H1 (cell line): ENCODE data around the gene CCDC178. TPM values are rescaled to one million over a fixed set of nuclear protein-coding genes. Genes with fewer than 3 reads are reported as not detected.
"Not testable (repeated sequence)": the region's sequence is repeated elsewhere in the genome, so short reads cannot be mapped to it uniquely, and the experiment has no call there.

Source experiments
- CTCF ChIA-PET: fragments of 300-600 bp; sonication (Branson Sonifier 250); formaldehyde crosslinking; loops from one replicate; lab custom pipeline; 2021; ENCODE audit not compliant: partially characterized antibody; lab: Charles Lee
- POLR2A ChIA-PET: fragments of 300-600 bp; sonication (Branson Sonifier 250); formaldehyde crosslinking; loops from one replicate; lab custom pipeline; 2021; ENCODE audit warnings: inconsistent platforms; ENCODE audit not compliant: partially characterized antibody; lab: Charles Lee
- DNase-seq, 2 experiments: peaks; one replicate each; pipeline versions ENCODE4 v3.0.0 to v3.0.0-alpha.2; 2010 to 2022; ENCODE audit warnings: low spot score in 2 of 2, low read depth in 1 of 2, mixed read lengths in 1 of 2
- FAIRE-seq: peaks from 2 replicates; lab custom pipeline; 2011; peaks lifted over from hg19 to GRCh38; lab: Jason Lieb, UNC
- H2AFZ ChIP-seq: 2 replicates; pipeline ENCODE4 v1.8.1; 2012; ENCODE audit warnings: low read length, inconsistent platforms
- H2AK5ac ChIP-seq: 2 replicates; pipeline ENCODE4 v1.6.1; 2013; ENCODE audit warnings: low read depth, low read length
- H2BK120ac ChIP-seq: replicated peaks from 2 replicates; pipeline ENCODE3; 2013; ENCODE audit warnings: low read depth, low read length, inconsistent platforms
- H2BK12ac ChIP-seq: 2 replicates; pipeline ENCODE4 v1.6.1; 2013; ENCODE audit warnings: low read depth, low read length
- H2BK15ac ChIP-seq: 2 replicates; pipeline ENCODE4 v1.6.1; 2013; ENCODE audit warnings: low read length
- H2BK20ac ChIP-seq: 2 replicates; pipeline ENCODE4 v1.6.1; 2013; ENCODE audit warnings: low read length
- H2BK5ac ChIP-seq: 2 replicates; pipeline ENCODE4 v1.6.1; 2013; ENCODE audit warnings: low read depth, low read length
- H3K14ac ChIP-seq: 2 replicates; pipeline ENCODE4 v1.6.1; 2013; ENCODE audit warnings: inconsistent platforms; ENCODE audit not compliant: insufficient read length
- H3K18ac ChIP-seq: 2 replicates; pipeline ENCODE4 v1.6.1; 2013; ENCODE audit warnings: low read length; ENCODE audit errors: extremely low read depth
- H3K23ac ChIP-seq: 2 replicates; pipeline ENCODE4 v1.6.1; 2013; ENCODE audit warnings: inconsistent platforms; ENCODE audit not compliant: insufficient read length
- H3K23me2 ChIP-seq: 2 replicates; pipeline ENCODE4 v1.6.1; 2013; ENCODE audit warnings: low read depth, low read length
- H3K27ac ChIP-seq: 2 replicates; pipeline ENCODE4 v1.6.1; 2011; ENCODE audit warnings: low read depth, low read length, inconsistent platforms
- H3K27me3 ChIP-seq, 4 experiments: replicated peaks in 1 of 4; 1 replicate in 1 of 4; 2 replicates in 3 of 4; pipeline versions ENCODE4 v1.6.1 to v1.8.1; 2011 to 2013; ENCODE audit warnings: low read length in 3 of 4, mild to moderate bottlenecking in 3 of 4, inconsistent platforms in 2 of 4, mixed read lengths in 2 of 4, moderate library complexity in 1 of 4; ENCODE audit not compliant: control insufficient read depth in 3 of 4, insufficient read depth in 3 of 4; ENCODE audit errors: extremely low read depth in 1 of 4
- H3K36me3 ChIP-seq, 4 experiments: 2 replicates each; pipeline versions ENCODE4 v1.6.1 to v1.8.1; 2011 to 2013; ENCODE audit warnings: mild to moderate bottlenecking in 4 of 4, low read length in 3 of 4, moderate library complexity in 2 of 4, control low read depth in 1 of 4, inconsistent platforms in 1 of 4; ENCODE audit not compliant: insufficient read depth in 4 of 4, control insufficient read depth in 2 of 4
- H3K4ac ChIP-seq: replicated peaks from 2 replicates; pipeline ENCODE3; 2013; ENCODE audit warnings: low read length, low read depth, mixed read lengths, inconsistent platforms; ENCODE audit not compliant: insufficient read length
- H3K4me1 ChIP-seq, 4 experiments: replicated peaks in 1 of 4; 1 replicate in 1 of 4; 2 replicates in 3 of 4; pipeline versions ENCODE4 v1.6.1 to v1.8.1; 2011 to 2013; ENCODE audit warnings: low read length in 3 of 4, inconsistent platforms in 2 of 4, mixed read lengths in 1 of 4; ENCODE audit not compliant: insufficient read depth in 4 of 4, control insufficient read depth in 3 of 4
- H3K4me2 ChIP-seq, 2 experiments: 2 replicates each; pipeline versions ENCODE4 v1.6.1 to v1.8.1; 2011 to 2013; ENCODE audit warnings: low read depth in 2 of 2, low read length in 2 of 2, control low read depth in 1 of 2, inconsistent platforms in 1 of 2, mild to moderate bottlenecking in 1 of 2; ENCODE audit not compliant: insufficient read depth in 1 of 2
- H3K4me3 ChIP-seq, 4 experiments: fragments of 200-600, 300-600 bp in 1 of 4; sonication (generic), shearing (Covaris generic), sonication (Bioruptor Twin) in 1 of 4; 2 replicates each; pipeline versions ENCODE4 v1.5.1 to v1.8.1; 2011 to 2016; ENCODE audit warnings: low read length in 4 of 4, low read depth in 3 of 4, control low read depth in 2 of 4, inconsistent platforms in 2 of 4, mild to moderate bottlenecking in 2 of 4, mixed read lengths in 1 of 4, moderate library complexity in 1 of 4; ENCODE audit not compliant: insufficient read depth in 2 of 4; ENCODE audit errors: extremely low read depth in 1 of 4
- H3K56ac ChIP-seq: replicated peaks from 2 replicates; pipeline ENCODE3; 2013; ENCODE audit warnings: low read depth, mild to moderate bottlenecking, mixed read lengths, low read length, inconsistent platforms; ENCODE audit not compliant: insufficient read length
- H3K79me1 ChIP-seq: 2 replicates; pipeline ENCODE4 v1.6.1; 2013; ENCODE audit warnings: low read depth, low read length, control low read depth
- H3K79me2 ChIP-seq, 2 experiments: 2 replicates each; pipeline versions ENCODE4 v1.6.1 to v1.8.1; 2012 to 2013; ENCODE audit warnings: low read length in 2 of 2, mild to moderate bottlenecking in 2 of 2, inconsistent platforms in 1 of 2; ENCODE audit not compliant: insufficient read depth in 2 of 2, control insufficient read depth in 1 of 2
- H3K9ac ChIP-seq, 4 experiments: replicated peaks in 1 of 4; 1 replicate in 1 of 4; 2 replicates in 3 of 4; pipeline versions ENCODE4 v1.6.1 to v1.8.1; 2011 to 2013; ENCODE audit warnings: low read depth in 3 of 4, low read length in 3 of 4, control low read depth in 2 of 4, mild to moderate bottlenecking in 2 of 4, moderate library complexity in 2 of 4, inconsistent platforms in 1 of 4; ENCODE audit errors: extremely low read depth in 1 of 4
- H3K9me3 ChIP-seq, 2 experiments: 2 replicates each; pipeline versions ENCODE4 v1.6.1 to v1.8.1; 2012 to 2013; ENCODE audit warnings: mild to moderate bottlenecking in 2 of 2, moderate library complexity in 2 of 2, control low read depth in 1 of 2, inconsistent platforms in 1 of 2, low read depth in 1 of 2, low read length in 1 of 2, mixed read lengths in 1 of 2; ENCODE audit not compliant: insufficient read depth in 2 of 2
- H4K20me1 ChIP-seq, 2 experiments: replicated peaks in 1 of 2; 2 replicates each; pipeline versions ENCODE3 to v1.8.1; 2011 to 2013; ENCODE audit warnings: inconsistent platforms in 2 of 2, low read length in 2 of 2, mild to moderate bottlenecking in 1 of 2; ENCODE audit not compliant: insufficient read depth in 2 of 2, control insufficient read depth in 1 of 2
- H4K5ac ChIP-seq: 2 replicates; pipeline ENCODE4 v1.6.1; 2013; ENCODE audit warnings: low read length, low read depth, mixed read lengths, inconsistent platforms; ENCODE audit not compliant: insufficient read length
- H4K8ac ChIP-seq: 2 replicates; pipeline ENCODE4 v1.8.0; 2013; ENCODE audit warnings: mild to moderate bottlenecking, moderate library complexity, low read length, inconsistent platforms; ENCODE audit not compliant: insufficient read depth; ENCODE audit errors: extremely low read depth
- H4K91ac ChIP-seq: replicated peaks from 2 replicates; pipeline ENCODE3; 2013; ENCODE audit warnings: low read length, mixed read lengths, inconsistent platforms; ENCODE audit not compliant: insufficient read length
- WGBS, 2 experiments: shearing (Covaris generic) in 1 of 2; methylation state at CpG; one replicate each; pipeline versions ENCODE4 v1.1.6 to v1.1.7; 2013 to 2015; ENCODE audit warnings: low lambda C conversion rate in 2 of 2, mixed read lengths in 2 of 2, inconsistent platforms in 1 of 2, low coverage in 1 of 2, missing lambda C conversion rate in 1 of 2; ENCODE audit not compliant: insufficient replicate concordance in 2 of 2, insufficient coverage in 1 of 2, insufficient read length in 1 of 2; ENCODE audit errors: extremely low coverage in 1 of 2, missing lambda C conversion rate in 1 of 2; 5-methylcytosine and 5-hydroxymethylcytosine counted together
- polyA plus RNA-seq, 7 experiments: library from polyadenylated mRNA; depleted of rRNA in 3 of 7; stranded (reverse) in 5 of 7; unstranded in 2 of 7; fragments of >200 nt in 5 of 7; fragments of 200-250 nt in 2 of 7; gene quantifications; 1 replicate in 5 of 7; 2 replicates in 1 of 7; 4 replicates in 1 of 7; pipeline versions ENCODE4 v1.2.1 to v1.2.3, GENCODE V29; 2011 to 2013; ENCODE audit warnings: missing spikeins in 2 of 7, mixed read lengths in 2 of 7
- total RNA-seq: library from RNA; stranded (reverse); fragmentation: NEBNext Ultra II Directional; extraction: Animal tissue kit (Norgen Biotek cat#: 25700); gene quantifications from 2 replicates; pipeline ENCODE4 v1.2.1, GENCODE V29; 2021

CCDC178 gene
- total and polyA plus RNA-seq, 2 of the 8 experiments (the other 6 are each of a cell fraction or from before 2014, with no cell fraction given): not detected

- FAIRE-seq, H3K23me2 ChIP-seq, H3K9me3 ChIP-seq, H2AK5ac ChIP-seq, H3K27me3 ChIP-seq, DNase-seq, H3K79me2 ChIP-seq, H3K4me3 ChIP-seq, H4K20me1 ChIP-seq, H2BK5ac ChIP-seq, CTCF ChIA-PET, H3K4ac ChIP-seq, H4K5ac ChIP-seq, H2BK12ac ChIP-seq, H3K4me2 ChIP-seq, H2AFZ ChIP-seq, H3K36me3 ChIP-seq, H3K9ac ChIP-seq, POLR2A ChIA-PET, H4K8ac ChIP-seq, H2BK20ac ChIP-seq, H3K4me1 ChIP-seq, H3K27ac ChIP-seq, H3K14ac ChIP-seq, H3K23ac ChIP-seq, H2BK15ac ChIP-seq, H3K56ac ChIP-seq, H2BK120ac ChIP-seq, H3K79me1 ChIP-seq, H4K91ac ChIP-seq, H3K18ac ChIP-seq: not testable (repeated sequence)
- 86% methylated on average over 8 of the region's 9 CpGs; no CpG with 5 or more reads in 1 of the 2 experiments for WGBS, 2 experiments
These were observed 276.4 kb downstream of the CCDC178 start for GRCh38 chr18:33164121-33164520.
